Activated CD4-positive, alpha-beta memory T cell treated with anti-CD3 and anti-CD28 coated beads for 36 hours (primary cell): ENCODE data around the gene PSMA5. TPM values are rescaled to one million over a fixed set of nuclear protein-coding genes. Genes with fewer than 3 reads are reported as not detected.

Source experiments
- CTCF ChIA-PET: fragments of 350-600 bp; sonication (Branson Sonifier 250); formaldehyde crosslinking; loops from one replicate; lab custom pipeline; 2021; ENCODE audit warnings: antibody characterized with exemption, inconsistent platforms; lab: Charles Lee
- POLR2A ChIA-PET: fragments of 350-600 bp; sonication (Branson Sonifier 250); formaldehyde crosslinking; loops from one replicate; lab custom pipeline; 2021; ENCODE audit warnings: antibody characterized with exemption; lab: Charles Lee
- DNase-seq: peaks from one replicate; pipeline ENCODE4 v3.0.0-alpha.2; 2020
- H3K27ac Mint-ChIP-seq: one replicate; pipeline ENCODE4 v1.8.0; 2021; ENCODE audit warnings: mixed read lengths
- H3K27me3 Mint-ChIP-seq: one replicate; pipeline ENCODE4 v1.8.0; 2021; ENCODE audit warnings: mixed read lengths
- H3K36me3 Mint-ChIP-seq: one replicate; pipeline ENCODE4 v1.8.0; 2021; ENCODE audit warnings: mixed read lengths
- H3K4me1 Mint-ChIP-seq: one replicate; pipeline ENCODE4 v1.8.0; 2021; ENCODE audit warnings: low read depth, mixed read lengths
- H3K4me3 Mint-ChIP-seq: one replicate; pipeline ENCODE4 v1.8.0; 2021; ENCODE audit warnings: mild to moderate bottlenecking, mixed read lengths
- H3K9me3 Mint-ChIP-seq: one replicate; pipeline ENCODE4 v1.8.0; 2021; ENCODE audit warnings: mixed read lengths
- intact Hi-C: fragments of 100-400 bp; cut with micrococcal nuclease; formaldehyde crosslinking; loops from one replicate; pipeline ENCODE4 v1.15.1; 2023
- total RNA-seq, 2 experiments: library from RNA; stranded (reverse); gene quantifications; one replicate each; pipeline ENCODE4 v1.2.3, GENCODE V29; 2021

Gene PSMA5
- total RNA-seq, 2 experiments from 2014 or later, result 217 to 218 TPM

DNA sequence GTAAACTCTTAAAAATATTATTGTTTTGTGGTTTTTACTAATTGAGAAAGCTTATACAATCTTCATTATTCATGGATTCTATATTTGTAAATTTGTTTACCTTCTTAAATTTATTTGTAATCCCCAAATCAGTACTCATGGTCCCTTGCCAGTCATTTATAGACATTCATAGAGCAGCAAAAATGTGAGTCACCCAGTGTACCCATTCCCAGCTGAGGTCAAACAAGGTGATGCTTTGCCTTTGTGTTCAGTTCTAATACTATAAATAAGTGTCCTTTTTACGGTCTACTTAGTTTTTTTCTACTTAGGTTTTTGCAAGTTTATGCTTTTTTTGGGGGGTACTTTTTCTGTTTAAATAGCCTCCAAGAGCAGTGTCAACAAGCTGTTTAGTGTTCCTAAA, 64.6 kb downstream of the PSMA5 start:
- H3K27ac Mint-ChIP-seq, result no peak overlapping the region
- CTCF ChIA-PET, result no interaction called here
- POLR2A ChIA-PET, result no interaction called here

DNA sequence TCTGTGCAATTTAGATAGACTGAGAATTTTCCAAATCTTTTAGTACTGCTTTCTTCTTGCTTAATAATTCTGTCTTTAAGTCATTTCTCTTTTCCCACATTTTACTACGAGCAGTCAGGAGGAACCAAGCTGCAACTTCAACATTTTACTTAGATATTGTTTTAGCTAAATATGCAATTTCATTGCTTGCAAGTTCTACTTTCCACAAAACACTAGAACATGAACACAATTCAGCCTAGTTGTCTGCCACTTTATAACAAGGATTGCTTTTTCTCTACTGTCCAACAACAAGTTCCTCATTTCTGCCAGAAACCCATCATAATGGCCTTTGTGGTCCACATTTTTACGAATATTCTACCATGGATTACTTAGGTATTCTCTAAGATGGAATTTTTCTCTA, 65.2 kb downstream of the PSMA5 start:
- H3K27ac Mint-ChIP-seq, result no peak overlapping the region
- no peak overlapping the region for H3K4me3 Mint-ChIP-seq
- no peaks in the 10 kb centered on the region for H3K9me3 Mint-ChIP-seq
- ChIA-PET POLR2A (no interaction called here), CTCF (interaction anchor here (0.7 kb wide), 1 partner anchor 248 kb away, joined by 8 read pairs; no protein-coding TSS in a partner anchor)
- intact Hi-C loops, result no loop called here
- H3K27me3 Mint-ChIP-seq, result peaks cover 22% of the 10 kb centered on the region
- no peak for DNase-seq
- no peaks in the 10 kb centered on the region for H3K4me1 Mint-ChIP-seq
- H3K36me3 Mint-ChIP-seq, result no peaks in the 10 kb centered on the region

More for the DNA sequence above, 64.6 kb downstream of the PSMA5 start:
- intact Hi-C loops, result no loop called here
- Mint-ChIP-seq H3K4me3 (no peak overlapping the region), H3K4me1 (no peaks in the 10 kb centered on the region), H3K27me3 (peaks cover 24% of the 10 kb centered on the region), H3K9me3 (no peaks in the 10 kb centered on the region), H3K36me3 (no peaks in the 10 kb centered on the region)
- DNase-seq, result no peak

DNA sequence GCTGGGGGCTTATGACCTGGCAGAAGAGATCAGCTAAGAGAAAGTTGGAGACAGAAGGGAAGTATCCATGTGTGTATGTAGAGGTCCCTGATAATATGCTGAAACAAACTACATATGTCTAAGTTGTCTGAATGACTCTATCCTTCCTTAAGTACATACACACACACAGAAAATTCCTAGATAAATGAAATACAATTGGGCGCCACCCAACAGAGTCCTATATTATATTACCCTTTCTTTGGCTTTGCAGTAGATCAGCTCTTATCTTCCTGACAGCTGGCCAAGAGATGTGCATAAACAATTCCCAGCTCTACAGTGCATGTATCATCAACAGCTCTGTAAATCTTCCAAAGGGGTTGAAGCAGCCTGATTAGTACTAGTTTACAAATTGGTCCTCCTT, 68.6 kb downstream of the PSMA5 start:
- ChIA-PET POLR2A (interaction anchor here (0.6 kb wide), 1 partner anchor 155 kb away, joined by 3 read pairs; no protein-coding TSS in a partner anchor), CTCF (interaction anchor here (1.2 kb wide), 1 partner anchor 330 kb away, joined by 3 read pairs; no protein-coding TSS in a partner anchor)
- Mint-ChIP-seq H3K9me3 (no peaks in the 10 kb centered on the region), H3K4me1 (peaks cover 2% of the 10 kb centered on the region), H3K36me3 (no peaks in the 10 kb centered on the region), H3K27ac (no peak overlapping the region), H3K27me3 (peaks cover 8% of the 10 kb centered on the region), H3K4me3 (no peak overlapping the region)
- intact Hi-C loops, result no loop called here
- DNase-seq, result no peak

DNA sequence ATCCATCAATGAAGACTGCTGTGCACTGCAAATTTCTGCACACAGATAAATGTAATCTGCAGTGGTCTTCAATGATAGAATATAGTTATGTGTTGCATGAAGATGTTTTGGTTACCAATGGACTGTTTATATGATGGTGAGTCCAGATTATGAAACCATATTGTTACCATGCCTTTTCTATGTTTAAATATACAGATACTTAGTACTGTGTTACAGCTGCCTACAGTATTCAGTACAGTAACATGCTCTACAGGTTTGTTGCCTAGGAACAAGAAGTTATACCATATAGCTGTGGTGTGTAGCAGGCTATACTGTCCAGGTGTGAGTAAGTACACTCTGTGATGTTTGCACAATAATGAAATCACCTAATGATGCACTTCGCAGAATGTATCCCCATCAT, 69.3 kb downstream of the PSMA5 start:
- no peak for DNase-seq
- Mint-ChIP-seq H3K36me3 (no peaks in the 10 kb centered on the region), H3K4me3 (no peak overlapping the region), H3K9me3 (no peaks in the 10 kb centered on the region), H3K4me1 (peaks cover 2% of the 10 kb centered on the region), H3K27me3 (peaks cover 9% of the 10 kb centered on the region), H3K27ac (no peak overlapping the region)
- ChIA-PET POLR2A (interaction anchor here (0.6 kb wide), 1 partner anchor 156 kb away, joined by 3 read pairs; no protein-coding TSS in a partner anchor), CTCF (interaction anchor here (1.2 to 1.5 kb wide), 2 partner anchors 42 to 329 kb away, joined by 3 read pairs; no protein-coding TSS in a partner anchor)
- intact Hi-C loops, result no loop called here

- no peak overlapping the region for H3K4me3 Mint-ChIP-seq
- intact Hi-C loops, result no loop called here
- H3K4me1 Mint-ChIP-seq, result peaks cover 2% of the 10 kb centered on the region
- H3K9me3 Mint-ChIP-seq, result no peaks in the 10 kb centered on the region
- DNase-seq, result no peak
- H3K27me3 Mint-ChIP-seq, result peaks cover 9% of the 10 kb centered on the region
- CTCF ChIA-PET, result interaction anchor here (1.2 to 1.5 kb wide), 2 partner anchors 42 to 328 kb away, joined by 3 read pairs; no protein-coding TSS in a partner anchor
- no peak overlapping the region for H3K27ac Mint-ChIP-seq
- POLR2A ChIA-PET, result no interaction called here
- no peaks in the 10 kb centered on the region for H3K36me3 Mint-ChIP-seq
Measured at GRCh38 chr1:109356505-109356904, 69.7 kb downstream of the PSMA5 start.

- Mint-ChIP-seq H3K36me3 (no peaks in the 10 kb centered on the region), H3K27ac (no peak overlapping the region), H3K4me1 (peaks cover 2% of the 10 kb centered on the region), H3K27me3 (peaks cover 3% of the 10 kb centered on the region), H3K4me3 (no peak overlapping the region), H3K9me3 (no peaks in the 10 kb centered on the region)
- DNase-seq, result no peak
- intact Hi-C loops, result no loop called here
- ChIA-PET CTCF (interaction anchor here (1.1 kb wide), 1 partner anchor 45 kb away, joined by 3 read pairs; no protein-coding TSS in a partner anchor), POLR2A (interaction anchor here (0.7 kb wide), 1 partner anchor 44 kb away, joined by 4 read pairs; no protein-coding TSS in a partner anchor)
Measured at GRCh38 chr1:109354929-109355328, 71.3 kb downstream of the PSMA5 start.

DNA sequence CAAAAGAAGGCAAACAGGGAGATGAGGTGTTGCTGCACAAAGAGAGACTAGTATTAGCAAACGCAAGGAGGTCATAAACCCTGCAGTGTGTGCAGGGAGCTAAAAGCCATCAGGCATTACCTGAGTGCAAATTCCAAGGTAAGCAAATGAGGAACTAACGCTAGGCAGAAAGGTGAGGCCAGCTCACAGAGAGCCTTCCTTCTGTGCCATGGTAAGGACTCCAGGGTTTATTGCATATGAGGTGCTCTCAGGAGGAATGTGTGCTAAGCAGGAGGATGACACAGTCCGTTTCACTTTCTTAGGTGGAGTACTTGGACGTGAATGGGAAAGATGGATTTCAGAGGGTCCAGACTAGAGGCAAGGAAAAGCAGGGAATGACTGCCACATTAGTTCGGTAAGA, 74.8 kb downstream of the PSMA5 start:
- DNase-seq, result no peak
- H3K4me1 Mint-ChIP-seq, result peaks cover 2% of the 10 kb centered on the region
- H3K27ac Mint-ChIP-seq, result no peak overlapping the region
- ChIA-PET POLR2A (no interaction called here), CTCF (interaction anchor here (1.7 to 2.4 kb wide), 2 partner anchors 150 to 181 kb away, joined by 4 to 6 read pairs; no protein-coding TSS in a partner anchor)
- no peak overlapping the region for H3K4me3 Mint-ChIP-seq
- peaks cover 1% of the 10 kb centered on the region for H3K27me3 Mint-ChIP-seq
- H3K9me3 Mint-ChIP-seq, result no peaks in the 10 kb centered on the region
- H3K36me3 Mint-ChIP-seq, result no peaks in the 10 kb centered on the region
- intact Hi-C loops, result no loop called here

- Mint-ChIP-seq H3K36me3 (no peaks in the 10 kb centered on the region), H3K4me3 (no peak overlapping the region), H3K4me1 (peaks cover 2% of the 10 kb centered on the region), H3K27me3 (peaks cover 1% of the 10 kb centered on the region), H3K27ac (no peak overlapping the region), H3K9me3 (no peaks in the 10 kb centered on the region)
- DNase-seq, result no peak
- intact Hi-C loops, result no loop called here
- CTCF ChIA-PET, result interaction anchor here (1.7 to 2.4 kb wide), 2 partner anchors 149 to 182 kb away, joined by 4 to 6 read pairs; no protein-coding TSS in a partner anchor
- POLR2A ChIA-PET, result no interaction called here
Measured at GRCh38 chr1:109350655-109351054, 75.6 kb downstream of the PSMA5 start.

DNA sequence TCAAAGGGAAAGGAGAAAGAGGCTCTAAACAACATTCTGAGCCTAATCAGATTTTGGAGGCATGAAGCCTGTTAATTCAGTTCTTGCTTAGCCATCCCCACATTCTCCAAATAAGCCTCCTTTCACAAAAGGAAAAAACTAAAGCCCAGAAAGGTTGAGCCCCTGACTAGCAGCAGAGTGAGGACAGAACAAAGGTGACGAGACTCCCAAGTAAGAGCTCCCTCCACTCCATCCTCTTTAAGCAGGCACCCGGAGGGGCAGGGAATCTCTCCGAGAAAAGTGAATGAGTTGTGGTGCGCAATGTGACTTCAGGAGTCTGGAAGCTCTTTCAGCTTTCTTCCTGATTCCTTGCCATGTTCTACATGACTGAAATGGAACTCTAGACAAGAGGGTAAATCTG, 76.1 kb downstream of the PSMA5 start:
- H3K27ac Mint-ChIP-seq, result no peak overlapping the region
- no peaks in the 10 kb centered on the region for H3K36me3 Mint-ChIP-seq
- intact Hi-C loops, result no loop called here
- H3K4me1 Mint-ChIP-seq, result peaks cover 2% of the 10 kb centered on the region
- POLR2A ChIA-PET, result no interaction called here
- H3K4me3 Mint-ChIP-seq, result no peak overlapping the region
- H3K9me3 Mint-ChIP-seq, result no peaks in the 10 kb centered on the region
- CTCF ChIA-PET, result interaction anchor here (1.7 to 2.4 kb wide), 2 partner anchors 149 to 182 kb away, joined by 4 to 6 read pairs; no protein-coding TSS in a partner anchor
- DNase-seq, result no peak
- peaks cover 1% of the 10 kb centered on the region for H3K27me3 Mint-ChIP-seq

Other genes starting within 250 kb of the PSMA5 start
- 100 to 1,000 TPM; 245 to 251 TPM for gene SARS1, start 212.5 kb downstream of the PSMA5 start, total RNA-seq
- gene CELSR2, start 176.9 kb downstream of the PSMA5 start, total RNA-seq, result 1 to 10 TPM; 1.0 to 1.3 TPM
- 10 to 100 TPM; 14.9 to 16.3 TPM for gene PSRC1, start 143.3 kb downstream of the PSMA5 start, total RNA-seq
- gene MYBPHL, start 119.4 kb downstream of the PSMA5 start, total RNA-seq, result not detected
- gene SORT1, start 28.5 kb downstream of the PSMA5 start, total RNA-seq, result under 1 TPM; 0.31 to 0.51 TPM
- not detected for gene SYPL2, start 40.1 kb upstream of the PSMA5 start, total RNA-seq
- gene ATXN7L2, start 57.5 kb upstream of the PSMA5 start, total RNA-seq, result 10 to 100 TPM; 10.7 to 11.1 TPM
- gene CYB561D1, start 67.6 kb upstream of the PSMA5 start, total RNA-seq, result 1 to 10 TPM; 6.6 to 8.7 TPM
- 1 to 10 TPM; 1.8 to 2.2 TPM for gene AMIGO1, start 83.3 kb upstream of the PSMA5 start, total RNA-seq
- under 1 TPM in 1 of 2 experiments, not detected in 1; 0.15 TPM for gene GPR61, start 113.4 kb upstream of the PSMA5 start, total RNA-seq
- 1 to 10 TPM; 9.2 to 9.9 TPM for gene GNAI3, start 122.2 kb upstream of the PSMA5 start, total RNA-seq
- under 1 TPM; 0.29 to 0.31 TPM for gene GNAT2, start 193.2 kb upstream of the PSMA5 start, total RNA-seq
- 10 to 100 TPM; 79.1 to 93.3 TPM for gene AMPD2, start 193.4 kb upstream of the PSMA5 start, total RNA-seq
- 10 to 100 TPM in 1 of 2 experiments, 1 to 10 TPM in 1; 8.2 to 12.0 TPM for gene GSTM4, start 229.7 kb upstream of the PSMA5 start, total RNA-seq
- gene GSTM2, start 241.6 kb upstream of the PSMA5 start, total RNA-seq, result 10 to 100 TPM in 1 of 2 experiments, 1 to 10 TPM in 1; 8.2 to 11.9 TPM